SK-N-SH (cell line): Measurements from ENCODE around the gene RCOR2.

Source experiments
- EP300 ChIP-seq, 2 experiments: IDR thresholded peaks; 2 replicates each; pipeline versions ENCODE4 v1.4.0 to v1.6.1; 2012; ENCODE audit warnings: borderline replicate concordance in 1 of 2, low read depth in 1 of 2, low read length in 1 of 2
- GATA2 ChIP-seq: sonication (generic); formaldehyde crosslinking; IDR thresholded peaks from 2 replicates; pipeline ENCODE4 v1.5.0; 2020; ENCODE audit warnings: mild to moderate bottlenecking, missing genetic modification reagents
- IRF3 ChIP-seq: fragments of 150-350 bp; IDR thresholded peaks from 2 replicates; pipeline ENCODE4 v1.6.1; 2016; ENCODE audit warnings: mild to moderate bottlenecking, low read depth, low read length
- JUND ChIP-seq: IDR thresholded peaks from 2 replicates; pipeline ENCODE4 v1.4.0; 2012
- POLR2AphosphoS5 ChIP-seq: IDR thresholded peaks from 2 replicates; pipeline ENCODE4 v1.6.1; 2012; ENCODE audit warnings: low read depth, low read length
- SMC3 ChIP-seq: IDR thresholded peaks from 2 replicates; pipeline ENCODE4 v1.6.1; 2012; ENCODE audit warnings: low read depth, low read length, improper control_type of control experiment
- TAF1 ChIP-seq: IDR thresholded peaks from 2 replicates; pipeline ENCODE4 v1.6.1; 2012; ENCODE audit warnings: low read depth, mild to moderate bottlenecking, low read length, moderate library complexity, borderline replicate concordance
- TCF12 ChIP-seq: IDR thresholded peaks from 2 replicates; pipeline ENCODE4 v1.4.0; 2012
- TEAD4 ChIP-seq: IDR thresholded peaks from 2 replicates; pipeline ENCODE4 v1.4.0; 2012; ENCODE audit warnings: mild to moderate bottlenecking, borderline replicate concordance; ENCODE audit not compliant: insufficient read depth
- YY1 ChIP-seq: IDR thresholded peaks from 2 replicates; pipeline ENCODE4 v1.4.0; 2012; ENCODE audit warnings: low read depth, mild to moderate bottlenecking
- ZBTB33 ChIP-seq: IDR thresholded peaks from 2 replicates; pipeline ENCODE4 v1.4.0; 2012; ENCODE audit warnings: low read depth, borderline replicate concordance
- TF ChIP-seq, protein P1 (sequence below): fragments of 200-600 bp; sonication (generic); IDR thresholded peaks from 2 replicates; pipeline ENCODE4 v1.6.1; 2017; ENCODE audit warnings: antibody characterized with exemption, mild to moderate bottlenecking, moderate library complexity
- TF ChIP-seq, protein P2 (sequence below): IDR thresholded peaks from 2 replicates; pipeline ENCODE4 v1.6.1; 2012; ENCODE audit warnings: mild to moderate bottlenecking, low read depth, low read length, moderate library complexity

- TF ChIP-seq JUND: no peak
- TF ChIP-seq TAF1: no peak
- TF ChIP-seq EP300 (IDR thresholded peaks at IDR 0.05; ENCODE audit: borderline replicate concordance in 1 of 2, low read depth in 1 of 2, low read length in 1 of 2): no peak
- no peak for TF ChIP-seq GATA2
- TF ChIP-seq TEAD4: no peak
- no peak for TF ChIP-seq TCF12
- TF ChIP-seq, protein P1, sequence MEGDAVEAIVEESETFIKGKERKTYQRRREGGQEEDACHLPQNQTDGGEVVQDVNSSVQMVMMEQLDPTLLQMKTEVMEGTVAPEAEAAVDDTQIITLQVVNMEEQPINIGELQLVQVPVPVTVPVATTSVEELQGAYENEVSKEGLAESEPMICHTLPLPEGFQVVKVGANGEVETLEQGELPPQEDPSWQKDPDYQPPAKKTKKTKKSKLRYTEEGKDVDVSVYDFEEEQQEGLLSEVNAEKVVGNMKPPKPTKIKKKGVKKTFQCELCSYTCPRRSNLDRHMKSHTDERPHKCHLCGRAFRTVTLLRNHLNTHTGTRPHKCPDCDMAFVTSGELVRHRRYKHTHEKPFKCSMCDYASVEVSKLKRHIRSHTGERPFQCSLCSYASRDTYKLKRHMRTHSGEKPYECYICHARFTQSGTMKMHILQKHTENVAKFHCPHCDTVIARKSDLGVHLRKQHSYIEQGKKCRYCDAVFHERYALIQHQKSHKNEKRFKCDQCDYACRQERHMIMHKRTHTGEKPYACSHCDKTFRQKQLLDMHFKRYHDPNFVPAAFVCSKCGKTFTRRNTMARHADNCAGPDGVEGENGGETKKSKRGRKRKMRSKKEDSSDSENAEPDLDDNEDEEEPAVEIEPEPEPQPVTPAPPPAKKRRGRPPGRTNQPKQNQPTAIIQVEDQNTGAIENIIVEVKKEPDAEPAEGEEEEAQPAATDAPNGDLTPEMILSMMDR: no peak
- TF ChIP-seq IRF3: no peak
- no peak for TF ChIP-seq YY1
- TF ChIP-seq POLR2AphosphoS5: no peak
- no peak for TF ChIP-seq ZBTB33
- no peak for TF ChIP-seq SMC3
- TF ChIP-seq, protein P2, sequence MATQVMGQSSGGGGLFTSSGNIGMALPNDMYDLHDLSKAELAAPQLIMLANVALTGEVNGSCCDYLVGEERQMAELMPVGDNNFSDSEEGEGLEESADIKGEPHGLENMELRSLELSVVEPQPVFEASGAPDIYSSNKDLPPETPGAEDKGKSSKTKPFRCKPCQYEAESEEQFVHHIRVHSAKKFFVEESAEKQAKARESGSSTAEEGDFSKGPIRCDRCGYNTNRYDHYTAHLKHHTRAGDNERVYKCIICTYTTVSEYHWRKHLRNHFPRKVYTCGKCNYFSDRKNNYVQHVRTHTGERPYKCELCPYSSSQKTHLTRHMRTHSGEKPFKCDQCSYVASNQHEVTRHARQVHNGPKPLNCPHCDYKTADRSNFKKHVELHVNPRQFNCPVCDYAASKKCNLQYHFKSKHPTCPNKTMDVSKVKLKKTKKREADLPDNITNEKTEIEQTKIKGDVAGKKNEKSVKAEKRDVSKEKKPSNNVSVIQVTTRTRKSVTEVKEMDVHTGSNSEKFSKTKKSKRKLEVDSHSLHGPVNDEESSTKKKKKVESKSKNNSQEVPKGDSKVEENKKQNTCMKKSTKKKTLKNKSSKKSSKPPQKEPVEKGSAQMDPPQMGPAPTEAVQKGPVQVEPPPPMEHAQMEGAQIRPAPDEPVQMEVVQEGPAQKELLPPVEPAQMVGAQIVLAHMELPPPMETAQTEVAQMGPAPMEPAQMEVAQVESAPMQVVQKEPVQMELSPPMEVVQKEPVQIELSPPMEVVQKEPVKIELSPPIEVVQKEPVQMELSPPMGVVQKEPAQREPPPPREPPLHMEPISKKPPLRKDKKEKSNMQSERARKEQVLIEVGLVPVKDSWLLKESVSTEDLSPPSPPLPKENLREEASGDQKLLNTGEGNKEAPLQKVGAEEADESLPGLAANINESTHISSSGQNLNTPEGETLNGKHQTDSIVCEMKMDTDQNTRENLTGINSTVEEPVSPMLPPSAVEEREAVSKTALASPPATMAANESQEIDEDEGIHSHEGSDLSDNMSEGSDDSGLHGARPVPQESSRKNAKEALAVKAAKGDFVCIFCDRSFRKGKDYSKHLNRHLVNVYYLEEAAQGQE: no peak
Observed at GRCh38 chr11:63883791-63884190, 33.2 kb downstream of the RCOR2 start.
